ENCODE results near the gene TK2.
"Not testable (repeated sequence)": the region's sequence is repeated elsewhere in the genome, so short reads cannot be mapped to it uniquely, and the experiment has no call there.

GRCh38 chr16:66501563-66501962, 48.4 kb downstream of the TK2 start:
- TF ChIP-seq, protein P1, sequence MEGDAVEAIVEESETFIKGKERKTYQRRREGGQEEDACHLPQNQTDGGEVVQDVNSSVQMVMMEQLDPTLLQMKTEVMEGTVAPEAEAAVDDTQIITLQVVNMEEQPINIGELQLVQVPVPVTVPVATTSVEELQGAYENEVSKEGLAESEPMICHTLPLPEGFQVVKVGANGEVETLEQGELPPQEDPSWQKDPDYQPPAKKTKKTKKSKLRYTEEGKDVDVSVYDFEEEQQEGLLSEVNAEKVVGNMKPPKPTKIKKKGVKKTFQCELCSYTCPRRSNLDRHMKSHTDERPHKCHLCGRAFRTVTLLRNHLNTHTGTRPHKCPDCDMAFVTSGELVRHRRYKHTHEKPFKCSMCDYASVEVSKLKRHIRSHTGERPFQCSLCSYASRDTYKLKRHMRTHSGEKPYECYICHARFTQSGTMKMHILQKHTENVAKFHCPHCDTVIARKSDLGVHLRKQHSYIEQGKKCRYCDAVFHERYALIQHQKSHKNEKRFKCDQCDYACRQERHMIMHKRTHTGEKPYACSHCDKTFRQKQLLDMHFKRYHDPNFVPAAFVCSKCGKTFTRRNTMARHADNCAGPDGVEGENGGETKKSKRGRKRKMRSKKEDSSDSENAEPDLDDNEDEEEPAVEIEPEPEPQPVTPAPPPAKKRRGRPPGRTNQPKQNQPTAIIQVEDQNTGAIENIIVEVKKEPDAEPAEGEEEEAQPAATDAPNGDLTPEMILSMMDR (IDR thresholded peaks at IDR 0.05; ENCODE audit: low read depth, low read length, missing input control), result not testable (repeated sequence)
- TF ChIP-seq ZBTB33 (IDR thresholded peaks at IDR 0.05); GABPA (IDR thresholded peaks at IDR 0.05 in 1 of 2, conservative IDR thresholded peaks at IDR 0.05 in 1 of 2); JUND (IDR thresholded peaks at IDR 0.05); TAF1 (conservative IDR thresholded peaks at IDR 0.05); RXRA (IDR thresholded peaks at IDR 0.05); EGR1 (IDR thresholded peaks at IDR 0.05; ENCODE audit: low read depth in 2 of 2); YY1 (IDR thresholded peaks at IDR 0.05); RAD21 (IDR thresholded peaks at IDR 0.05): not testable (repeated sequence)
- TF ChIP-seq, protein P2, sequence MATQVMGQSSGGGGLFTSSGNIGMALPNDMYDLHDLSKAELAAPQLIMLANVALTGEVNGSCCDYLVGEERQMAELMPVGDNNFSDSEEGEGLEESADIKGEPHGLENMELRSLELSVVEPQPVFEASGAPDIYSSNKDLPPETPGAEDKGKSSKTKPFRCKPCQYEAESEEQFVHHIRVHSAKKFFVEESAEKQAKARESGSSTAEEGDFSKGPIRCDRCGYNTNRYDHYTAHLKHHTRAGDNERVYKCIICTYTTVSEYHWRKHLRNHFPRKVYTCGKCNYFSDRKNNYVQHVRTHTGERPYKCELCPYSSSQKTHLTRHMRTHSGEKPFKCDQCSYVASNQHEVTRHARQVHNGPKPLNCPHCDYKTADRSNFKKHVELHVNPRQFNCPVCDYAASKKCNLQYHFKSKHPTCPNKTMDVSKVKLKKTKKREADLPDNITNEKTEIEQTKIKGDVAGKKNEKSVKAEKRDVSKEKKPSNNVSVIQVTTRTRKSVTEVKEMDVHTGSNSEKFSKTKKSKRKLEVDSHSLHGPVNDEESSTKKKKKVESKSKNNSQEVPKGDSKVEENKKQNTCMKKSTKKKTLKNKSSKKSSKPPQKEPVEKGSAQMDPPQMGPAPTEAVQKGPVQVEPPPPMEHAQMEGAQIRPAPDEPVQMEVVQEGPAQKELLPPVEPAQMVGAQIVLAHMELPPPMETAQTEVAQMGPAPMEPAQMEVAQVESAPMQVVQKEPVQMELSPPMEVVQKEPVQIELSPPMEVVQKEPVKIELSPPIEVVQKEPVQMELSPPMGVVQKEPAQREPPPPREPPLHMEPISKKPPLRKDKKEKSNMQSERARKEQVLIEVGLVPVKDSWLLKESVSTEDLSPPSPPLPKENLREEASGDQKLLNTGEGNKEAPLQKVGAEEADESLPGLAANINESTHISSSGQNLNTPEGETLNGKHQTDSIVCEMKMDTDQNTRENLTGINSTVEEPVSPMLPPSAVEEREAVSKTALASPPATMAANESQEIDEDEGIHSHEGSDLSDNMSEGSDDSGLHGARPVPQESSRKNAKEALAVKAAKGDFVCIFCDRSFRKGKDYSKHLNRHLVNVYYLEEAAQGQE (IDR thresholded peaks at IDR 0.05), result not testable (repeated sequence)

Data from liver (tissue), 3 donors.